Pancreas (tissue), 10 donors: ENCODE data around the gene ANKS1A. TPM values are rescaled to one million over a fixed set of nuclear protein-coding genes. Genes with fewer than 3 reads are reported as not detected.

ENCODE experiments used
- ATAC-seq, 4 donors: fragments of 200-7000 bp; cut with Tn5 transposase; one replicate each; pipeline versions ENCODE4 v1.8.0 to v1.9.1; 2020; ENCODE audit warnings: mild to moderate bottlenecking in 4 of 4, moderate library complexity in 4 of 4
- DNase-seq, 6 donors: peaks; one replicate each; pipeline ENCODE4 v3.0.0-alpha.2; 2020
- FAIRE-seq: peaks from 2 replicates; lab custom pipeline; 2012; peaks lifted over from hg19 to GRCh38; lab: Jason Lieb, UNC
- H3K27ac ChIP-seq, 4 donors: fragments of 200-600 bp; sonication (generic); 1 replicate in 3 of 4; 2 replicates in 1 of 4; pipeline versions ENCODE4 v1.5.0 to v1.8.0; 2020
- H3K27me3 ChIP-seq, 4 donors: fragments of 200-600 bp; one replicate each; pipeline ENCODE4 v1.8.0; 2021
- H3K36me3 ChIP-seq, 3 donors: fragments of 200-600 bp; sonication (generic) in 1 of 3; one replicate each; pipeline versions ENCODE4 v1.5.0 to v1.8.0; 2020 to 2021
- H3K4me1 ChIP-seq, 3 donors: fragments of 200-600 bp; one replicate each; pipeline ENCODE4 v1.8.0; 2021
- H3K4me3 ChIP-seq, 4 donors: fragments of 200-600 bp; sonication (generic) in 2 of 4; one replicate each; pipeline versions ENCODE4 v1.5.0 to v1.8.0; 2020 to 2021
- H3K9me3 ChIP-seq, 4 donors: fragments of 200-600 bp; one replicate each; pipeline ENCODE4 v1.8.0; 2021
- WGBS, 2 donors: extraction: QIAGEN DNeasy Blood & Tissue Kit; methylation state at CpG; one replicate each; pipeline ENCODE4 v1.1.7; 2013; 5-methylcytosine and 5-hydroxymethylcytosine counted together
- intact Hi-C, 3 donors: fragments of 100-400 bp; cut with DNase I; formaldehyde crosslinking; loops; one replicate each; pipeline versions ENCODE4 v1.11.1 to v1.14.2; 2022
- polyA plus RNA-seq, 2 donors: library from polyadenylated mRNA; stranded (reverse); fragments of 200-250 nt; gene quantifications; one replicate each; pipeline ENCODE4 v1.2.3, GENCODE V29; 2013
- total RNA-seq, 6 donors: library from RNA; stranded (reverse); fragmentation: NEBNext Ultra II Directional in 4 of 6; extraction: Animal tissue kit (Norgen Biotek cat#: 25700) in 4 of 6; gene quantifications; one replicate each; pipeline versions ENCODE4 v1.2.1 to v1.2.4, GENCODE V29; 2021 to 2023
- TF ChIP-seq, protein P1 (sequence below), 4 donors: fragments of 200-600 bp; sonication (generic) in 3 of 4; IDR thresholded peaks; one replicate each; pipeline versions ENCODE4 v1.5.0 to v1.8.0; 2021; ENCODE audit warnings: antibody characterized with exemption in 4 of 4
- donor health status: healthy with polysubstance abuse.
- donor health status: DM: no; HTN: no; CAD: no; lungs with moderate emphysema.
- donor health status: DM: no; HTN: no; CAD: no.
- donor health status: control.
- donor health status: control.
- donor health status: Bipolar disorder and iron deficiency.
- donor health status: DM: yes; HTN: yes; CAD: no.
- donor health status: DM: no; HTN: no; CAD: no.
- donor health status: DM: no; HTN: no; CAD: no.
- donor health status: DM: yes; HTN: yes; CAD: no.

ANKS1A gene
- total and polyA plus RNA-seq, 8 donors: 6.1 to 16.7 (median 8.0) TPM

DNA sequence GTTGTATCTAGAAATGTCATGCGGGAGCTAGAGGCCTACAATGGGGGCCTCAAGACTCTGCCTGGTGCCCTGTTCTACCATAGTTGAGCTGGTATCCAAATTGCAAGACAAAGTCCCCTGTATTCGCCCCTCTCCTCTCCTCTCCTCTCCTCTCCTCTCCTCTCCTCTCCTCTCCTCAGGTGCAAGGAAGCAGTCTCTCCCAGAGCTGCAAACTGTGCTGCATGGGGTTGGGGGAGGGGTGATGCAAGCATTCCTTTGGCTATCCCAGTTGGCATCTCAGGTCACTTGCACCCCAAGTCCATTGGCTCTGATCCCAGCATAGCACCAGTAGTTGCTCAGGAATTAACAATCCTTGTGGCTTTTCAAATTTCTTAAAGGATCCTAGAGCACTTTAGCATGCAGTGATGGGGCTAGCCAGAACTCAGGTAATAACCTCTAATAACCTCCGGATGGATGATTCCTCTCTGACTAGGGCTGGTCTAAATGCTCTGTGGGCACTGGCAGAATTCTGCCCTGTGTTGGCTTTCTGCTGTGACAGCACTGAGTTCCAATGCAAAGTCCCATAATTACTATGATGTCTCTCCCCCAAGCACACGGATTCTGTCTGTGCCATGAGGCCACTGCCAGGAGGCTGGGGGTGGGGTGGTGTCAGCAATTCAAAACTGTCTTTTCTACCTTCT lies 36.5 kb upstream of the ANKS1A start:
- no peak overlapping the region for H3K4me3 ChIP-seq
- no peaks in the 10 kb centered on the region for H3K9me3 ChIP-seq
- TF ChIP-seq, protein P1, sequence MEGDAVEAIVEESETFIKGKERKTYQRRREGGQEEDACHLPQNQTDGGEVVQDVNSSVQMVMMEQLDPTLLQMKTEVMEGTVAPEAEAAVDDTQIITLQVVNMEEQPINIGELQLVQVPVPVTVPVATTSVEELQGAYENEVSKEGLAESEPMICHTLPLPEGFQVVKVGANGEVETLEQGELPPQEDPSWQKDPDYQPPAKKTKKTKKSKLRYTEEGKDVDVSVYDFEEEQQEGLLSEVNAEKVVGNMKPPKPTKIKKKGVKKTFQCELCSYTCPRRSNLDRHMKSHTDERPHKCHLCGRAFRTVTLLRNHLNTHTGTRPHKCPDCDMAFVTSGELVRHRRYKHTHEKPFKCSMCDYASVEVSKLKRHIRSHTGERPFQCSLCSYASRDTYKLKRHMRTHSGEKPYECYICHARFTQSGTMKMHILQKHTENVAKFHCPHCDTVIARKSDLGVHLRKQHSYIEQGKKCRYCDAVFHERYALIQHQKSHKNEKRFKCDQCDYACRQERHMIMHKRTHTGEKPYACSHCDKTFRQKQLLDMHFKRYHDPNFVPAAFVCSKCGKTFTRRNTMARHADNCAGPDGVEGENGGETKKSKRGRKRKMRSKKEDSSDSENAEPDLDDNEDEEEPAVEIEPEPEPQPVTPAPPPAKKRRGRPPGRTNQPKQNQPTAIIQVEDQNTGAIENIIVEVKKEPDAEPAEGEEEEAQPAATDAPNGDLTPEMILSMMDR (IDR thresholded peaks at IDR 0.05): no peak
- peaks cover 3 to 24% (median 13%) of the 10 kb centered on the region in 3 donors for H3K36me3 ChIP-seq
- no peaks in the 10 kb centered on the region for H3K27me3 ChIP-seq
- H3K4me1 ChIP-seq: no peaks in the 10 kb centered on the region
- FAIRE-seq: no peak
- H3K27ac ChIP-seq: no peak overlapping the region
- DNase-seq: no peak
- ATAC-seq: no peak
- intact Hi-C loops: no loop called here
- WGBS, 2 donors: 89 to 91% methylated on average over 4 of the region's 4 CpGs

- no peaks in the 10 kb centered on the region for H3K4me1 ChIP-seq
- DNase-seq (no peak), FAIRE-seq (no peak), ATAC-seq (no peak)
- no peaks in the 10 kb centered on the region for H3K9me3 ChIP-seq
- no peak overlapping the region for H3K27ac ChIP-seq
- no peaks in the 10 kb centered on the region for H3K27me3 ChIP-seq
- no peak overlapping the region for H3K4me3 ChIP-seq
- intact Hi-C loops: no loop called here
- TF ChIP-seq, protein P1 (IDR thresholded peaks at IDR 0.05): no peak
- peaks cover 3 to 53% (median 28%) of the 10 kb centered on the region in 3 donors for H3K36me3 ChIP-seq
- 88 to 93% methylated on average over 7 of the region's 7 CpGs for WGBS, 2 donors
Observed at GRCh38 chr6:34855463-34855862, 33.6 kb upstream of the ANKS1A start.

DNA sequence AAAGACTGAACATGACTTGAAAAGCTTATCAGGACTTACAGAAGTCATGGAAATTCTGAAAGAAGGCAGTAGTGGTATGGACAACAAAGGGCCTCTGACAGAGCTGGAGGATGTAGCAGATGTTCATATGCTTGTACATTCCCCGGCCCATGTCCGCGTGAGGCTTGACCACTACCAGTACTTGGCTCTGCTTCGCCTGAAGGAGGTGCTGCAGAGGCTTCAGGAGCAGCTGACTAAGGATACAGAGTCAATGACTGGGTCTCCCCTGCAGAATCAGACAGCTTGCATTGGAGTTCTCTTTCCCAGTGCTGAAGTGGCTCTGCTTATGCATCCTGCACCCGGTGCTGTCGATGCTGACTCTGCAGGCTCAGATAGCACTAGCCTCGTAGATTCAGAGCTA lies 30.4 kb upstream of the ANKS1A start:
- Histone ChIP-seq H3K4me1 (no peaks in the 10 kb centered on the region), H3K36me3 (peaks cover 3 to 65% (median 32%) of the 10 kb centered on the region in 3 donors), H3K4me3 (no peak overlapping the region), H3K27me3 (no peaks in the 10 kb centered on the region), H3K27ac (no peak overlapping the region), H3K9me3 (no peaks in the 10 kb centered on the region)
- FAIRE-seq: no peak
- DNase-seq: no peak
- TF ChIP-seq, protein P1 (IDR thresholded peaks at IDR 0.05): no peak
- 90% methylated on average over 7 of the region's 7 CpGs for WGBS, 2 donors
- intact Hi-C loops: no loop called here
- no peak for ATAC-seq

DNA sequence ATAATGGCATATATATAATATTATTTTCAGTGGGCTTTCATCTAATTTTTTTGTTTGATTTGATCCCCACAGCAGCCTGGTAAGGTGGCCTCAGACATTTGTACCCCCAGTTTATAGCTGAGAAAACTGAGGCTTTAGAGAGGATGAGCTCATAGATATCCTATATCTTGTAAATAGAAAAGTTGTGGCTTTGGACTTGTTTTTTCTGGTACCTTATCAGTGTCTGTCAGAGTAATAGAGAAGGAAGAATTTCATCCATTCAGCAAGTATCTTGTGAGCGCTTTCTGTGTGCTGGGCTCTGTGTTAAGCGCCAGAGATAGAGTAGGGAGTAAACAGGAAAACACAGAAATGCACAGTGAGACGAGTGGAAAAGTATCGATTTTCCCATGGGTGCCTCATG lies 29.1 kb upstream of the ANKS1A start:
- no peaks in the 10 kb centered on the region for H3K4me1 ChIP-seq
- ATAC-seq (no peak), FAIRE-seq (no peak), DNase-seq (no peak)
- no peak overlapping the region for H3K27ac ChIP-seq
- intact Hi-C loops: no loop called here
- TF ChIP-seq, protein P1 (IDR thresholded peaks at IDR 0.05): no peak
- H3K36me3 ChIP-seq: peaks cover 3 to 78% (median 32%) of the 10 kb centered on the region in 3 donors
- WGBS, 2 donors: 86 to 93% methylated on average over 4 of the region's 4 CpGs
- H3K27me3 ChIP-seq: no peaks in the 10 kb centered on the region
- no peaks in the 10 kb centered on the region for H3K9me3 ChIP-seq
- no peak overlapping the region for H3K4me3 ChIP-seq

DNA sequence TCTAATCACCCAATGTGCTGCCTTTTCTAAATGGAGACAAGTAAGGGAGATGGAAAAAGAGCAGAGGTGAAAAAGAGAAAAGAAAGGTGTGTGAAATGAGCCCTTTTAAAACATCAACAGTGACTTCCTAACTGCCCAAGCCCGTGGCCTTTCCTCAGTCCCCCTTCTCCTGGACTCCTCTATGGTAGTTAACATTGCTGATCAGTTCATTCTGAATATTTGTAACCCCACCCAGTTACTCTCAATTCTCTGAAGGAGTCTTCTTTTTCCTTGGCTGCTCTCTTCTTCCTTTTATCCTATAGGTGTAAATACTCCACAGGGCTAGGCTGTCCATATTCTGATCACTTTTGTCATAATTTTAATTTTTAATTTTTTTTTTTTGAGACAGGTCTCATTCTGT lies 28.3 kb upstream of the ANKS1A start:
- H3K36me3 ChIP-seq: peaks cover 3 to 76% (median 32%) of the 10 kb centered on the region in 3 donors
- TF ChIP-seq, protein P1 (IDR thresholded peaks at IDR 0.05): no peak
- H3K9me3 ChIP-seq: no peaks in the 10 kb centered on the region
- no peak overlapping the region for H3K27ac ChIP-seq
- no peak for DNase-seq
- WGBS, 2 donors: 88 to 89% methylated on average over 1 of the region's 1 CpG
- H3K27me3 ChIP-seq: no peaks in the 10 kb centered on the region
- no peak overlapping the region for H3K4me3 ChIP-seq
- FAIRE-seq: no peak
- no peak for ATAC-seq
- H3K4me1 ChIP-seq: no peaks in the 10 kb centered on the region
- intact Hi-C loops: no loop called here
